GM21526 (cell line): Measurements from ENCODE around the gene DNM1.

Experiments used
- ATAC-seq: cut with Tn5 transposase; IDR thresholded peaks from one replicate; pipeline ENCODE4 v1.9.1; 2021; ENCODE audit warnings: moderate library complexity; ENCODE audit not compliant: unreplicated experiment, low FRiP score

DNM1 gene

DNA sequence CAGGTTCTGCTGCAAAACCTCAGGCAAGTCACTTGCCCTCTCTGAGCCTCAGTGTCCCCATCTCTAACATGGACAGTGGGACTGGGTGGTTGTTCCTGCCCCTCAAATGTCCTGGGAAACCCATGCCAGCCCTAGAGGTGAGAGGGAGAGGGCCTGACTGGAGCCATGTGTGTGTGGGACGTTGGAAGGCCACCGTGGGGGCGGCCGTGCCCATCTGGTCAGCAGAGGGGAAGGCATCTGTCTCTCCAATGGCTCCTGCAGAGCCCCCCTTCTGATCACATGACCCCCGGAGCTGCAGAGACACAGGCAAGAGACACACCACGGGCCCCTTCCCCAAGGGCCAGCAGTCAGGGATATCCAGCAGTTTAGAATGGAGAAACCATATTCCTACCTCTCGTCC is 1.7 kb downstream of the DNM1 start:
- ATAC-seq = no peak

DNA sequence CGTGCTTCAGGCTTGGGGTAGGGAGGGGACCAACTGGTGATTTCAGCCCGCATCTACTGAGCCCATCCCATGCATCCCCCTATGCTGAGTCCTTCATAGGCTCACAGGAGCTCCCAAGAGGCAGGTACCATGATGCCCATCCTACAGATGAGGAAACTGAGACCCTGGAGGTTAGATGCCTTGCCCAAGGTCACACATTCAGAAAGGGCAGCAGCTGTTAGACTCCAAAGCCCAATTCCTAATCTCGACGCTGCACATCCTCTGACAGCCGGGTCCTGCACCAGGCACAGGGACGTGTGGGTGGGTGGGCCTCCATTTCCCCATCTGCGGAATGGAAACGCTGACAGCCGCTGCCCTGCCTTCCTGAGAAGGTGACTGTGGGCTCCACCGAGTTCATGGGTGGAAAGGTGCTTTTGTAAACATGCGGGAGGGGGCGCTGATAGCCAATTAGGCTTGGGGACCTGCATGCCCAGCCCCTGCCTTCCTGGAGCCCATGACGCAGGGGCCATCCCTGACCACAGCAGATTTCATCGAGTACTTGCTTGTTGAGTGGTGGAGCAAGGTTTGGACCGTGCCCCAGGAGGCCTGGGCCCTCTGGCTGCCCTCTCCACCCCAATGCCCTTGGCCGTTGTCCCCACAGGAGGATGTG is 2.2 kb downstream of the DNM1 start:
- no peak for ATAC-seq

DNA sequence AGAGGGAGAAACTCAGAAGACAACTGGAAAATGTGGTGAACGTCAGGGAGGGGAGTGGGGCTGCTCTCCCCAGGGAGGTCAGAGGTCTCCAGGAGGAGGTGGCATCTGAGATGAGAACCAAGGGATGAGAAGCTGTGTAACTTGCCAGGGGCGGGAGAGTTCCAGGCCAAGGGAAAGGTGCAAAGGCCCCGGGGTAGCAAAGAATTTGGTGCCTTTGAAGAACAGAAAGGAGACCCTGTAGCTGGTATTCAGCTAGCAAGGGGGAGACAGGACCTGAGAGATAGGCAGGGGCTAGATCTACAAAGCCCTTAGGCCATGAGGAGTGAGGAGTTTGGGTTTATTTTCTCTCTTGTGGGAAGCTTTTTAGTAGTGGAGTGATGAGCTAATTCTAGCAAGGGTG is 3.3 kb downstream of the DNM1 start:
- no peak for ATAC-seq

DNA sequence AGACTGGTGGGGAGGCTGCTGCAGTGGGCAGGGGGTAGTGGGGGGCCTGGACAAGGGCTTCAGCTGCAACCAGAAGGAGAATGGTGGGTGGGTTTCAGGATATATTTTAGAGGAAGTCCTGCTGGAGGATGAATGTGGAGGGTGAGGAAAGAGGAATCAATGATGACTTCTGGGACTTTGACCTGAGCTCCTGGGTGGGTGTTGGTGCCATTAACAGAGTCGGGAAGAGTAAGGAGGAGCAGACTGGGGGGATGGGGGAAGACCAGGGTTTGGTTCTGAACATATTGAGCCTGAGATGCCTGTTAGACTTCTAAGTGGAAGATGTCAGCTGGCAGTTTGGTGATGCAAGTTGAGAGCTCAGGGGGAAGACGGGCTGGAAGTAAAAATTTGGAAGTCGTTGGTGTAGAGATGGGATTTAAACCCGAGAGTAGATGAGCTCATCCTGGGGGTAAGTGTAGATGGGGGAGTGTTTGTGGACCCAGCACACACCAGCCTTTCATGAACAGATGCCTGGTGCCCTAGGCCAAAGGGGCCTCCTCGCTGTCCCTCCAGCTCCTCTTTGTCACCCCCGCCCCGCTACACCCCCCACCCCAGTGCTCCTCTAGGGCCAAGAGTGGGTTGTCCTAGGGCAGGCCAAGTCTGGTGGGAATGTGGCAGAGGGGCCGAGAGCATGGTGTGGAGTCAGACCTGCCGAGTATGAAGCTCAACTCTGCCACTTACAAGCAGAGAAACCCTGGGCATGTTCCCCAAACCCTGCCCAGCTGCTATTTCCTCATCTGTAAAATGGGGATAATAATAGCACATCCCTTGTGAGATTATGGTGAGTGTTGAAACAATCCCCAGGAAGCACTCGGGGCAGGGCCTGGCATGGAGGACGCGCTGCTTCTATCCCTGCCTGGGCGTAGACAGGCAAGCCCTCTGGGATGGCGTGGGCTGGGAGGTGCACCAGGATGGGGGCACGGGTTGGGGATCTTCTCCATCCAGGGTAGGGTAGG is 4.0 kb downstream of the DNM1 start:
- no peak for ATAC-seq

DNA sequence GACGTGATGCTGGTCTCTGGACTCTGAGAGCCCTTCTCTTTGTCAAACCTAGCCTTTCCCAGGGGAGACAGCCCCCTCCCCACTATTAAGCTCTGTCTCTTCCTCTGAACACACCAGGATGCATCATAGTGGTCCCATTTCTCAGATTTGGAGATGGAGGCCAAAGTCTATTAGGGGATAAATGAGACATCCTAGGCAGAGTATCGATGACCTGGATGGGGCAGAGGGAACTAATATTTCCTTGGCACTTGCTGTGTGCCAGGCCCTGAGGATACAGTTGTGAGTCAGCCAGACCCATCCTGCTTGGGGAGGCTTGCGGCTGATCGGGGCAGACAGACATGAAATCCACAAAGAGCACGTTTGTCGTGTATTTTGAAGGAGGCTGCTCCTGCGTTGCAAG is 5.2 kb downstream of the DNM1 start:
- no peak for ATAC-seq

DNA sequence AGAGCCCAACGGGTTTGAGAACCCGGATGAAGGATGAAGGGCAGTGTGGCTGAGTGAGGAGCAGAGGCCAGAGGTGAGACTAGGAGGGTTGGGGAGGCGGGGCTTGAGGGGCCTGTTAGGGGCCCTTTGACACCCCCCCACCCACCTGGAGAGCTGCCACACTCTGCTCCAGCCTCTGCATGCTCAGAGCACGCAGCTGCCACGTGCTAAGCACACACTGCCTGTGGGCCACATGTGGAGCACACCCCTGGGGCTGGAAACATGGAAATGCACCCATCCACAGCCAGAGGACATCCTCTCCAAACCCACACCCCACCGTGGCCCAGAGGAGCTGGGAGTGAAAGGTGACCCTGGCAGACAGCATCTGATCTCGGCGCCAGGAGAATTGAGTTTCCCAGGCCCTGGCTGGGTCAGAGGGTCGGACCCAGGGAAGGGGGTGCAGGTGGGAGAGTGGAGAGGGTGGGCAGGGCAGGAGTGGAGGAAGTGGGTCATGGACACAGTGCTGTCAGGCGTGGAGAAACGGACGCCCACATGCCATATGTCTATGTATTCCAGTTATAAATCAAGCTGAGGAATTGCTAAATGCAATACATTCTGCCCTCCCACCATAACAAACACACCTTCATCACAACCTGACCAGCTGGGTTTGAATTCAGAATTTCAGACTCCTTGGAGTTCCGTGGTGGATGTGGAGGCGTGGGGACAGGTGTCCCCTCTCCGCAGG is 5.9 kb downstream of the DNM1 start:
- no peak for ATAC-seq

DNA sequence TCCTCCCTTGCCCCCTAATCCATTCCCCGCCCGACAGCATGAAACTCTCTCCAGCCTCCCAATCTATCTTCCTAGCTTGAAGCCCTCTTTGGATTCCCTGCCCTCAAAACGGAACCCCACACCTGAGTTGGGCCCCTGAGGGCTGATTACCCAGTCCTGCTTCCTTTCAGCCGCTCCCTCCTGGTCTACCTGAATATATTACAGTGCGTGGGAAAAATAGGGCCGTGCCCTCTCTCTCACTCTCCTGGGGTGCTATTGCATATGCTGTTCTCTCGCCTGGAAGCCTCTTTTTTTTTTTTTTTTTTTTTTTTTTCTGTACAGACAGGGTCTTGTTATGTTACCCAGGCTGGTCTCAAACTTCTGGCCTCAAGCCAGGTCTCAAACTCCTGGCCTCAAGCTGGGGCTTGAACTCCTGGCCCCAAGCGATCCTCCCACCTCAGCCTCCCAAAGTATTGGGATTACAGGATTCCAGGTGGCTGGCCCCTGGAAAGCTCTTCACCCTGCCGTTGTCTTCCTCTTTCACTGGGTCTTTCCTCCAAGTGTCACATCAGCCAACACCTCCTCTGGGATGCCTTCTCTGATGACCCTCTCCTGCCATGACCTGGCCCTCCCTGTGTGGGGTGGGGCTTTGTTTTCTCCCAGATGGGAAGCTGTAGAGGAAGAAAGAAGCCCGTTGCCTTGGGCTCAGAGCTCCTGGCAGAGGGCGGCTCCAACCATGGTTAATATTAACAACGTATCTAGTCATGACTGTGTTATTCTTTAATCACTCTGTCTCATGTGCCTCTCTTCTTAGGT is 8.2 kb downstream of the DNM1 start:
- no peak for ATAC-seq

DNA sequence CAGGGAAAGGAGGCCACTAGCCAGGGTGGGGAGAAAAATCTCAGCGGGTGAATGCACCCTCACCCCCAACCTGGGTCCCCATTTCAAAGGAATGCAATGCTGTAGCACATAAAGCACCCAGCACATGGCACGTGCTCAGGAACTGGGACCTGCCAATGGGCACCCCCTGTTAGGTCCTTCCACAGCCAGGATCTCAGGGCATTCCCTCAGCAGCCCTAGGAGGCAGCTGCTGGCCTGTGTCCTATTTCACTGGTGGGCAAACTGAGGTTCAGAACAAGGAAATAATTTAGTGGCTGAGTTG is 8.8 kb downstream of the DNM1 start:
- no peak for ATAC-seq

DNA sequence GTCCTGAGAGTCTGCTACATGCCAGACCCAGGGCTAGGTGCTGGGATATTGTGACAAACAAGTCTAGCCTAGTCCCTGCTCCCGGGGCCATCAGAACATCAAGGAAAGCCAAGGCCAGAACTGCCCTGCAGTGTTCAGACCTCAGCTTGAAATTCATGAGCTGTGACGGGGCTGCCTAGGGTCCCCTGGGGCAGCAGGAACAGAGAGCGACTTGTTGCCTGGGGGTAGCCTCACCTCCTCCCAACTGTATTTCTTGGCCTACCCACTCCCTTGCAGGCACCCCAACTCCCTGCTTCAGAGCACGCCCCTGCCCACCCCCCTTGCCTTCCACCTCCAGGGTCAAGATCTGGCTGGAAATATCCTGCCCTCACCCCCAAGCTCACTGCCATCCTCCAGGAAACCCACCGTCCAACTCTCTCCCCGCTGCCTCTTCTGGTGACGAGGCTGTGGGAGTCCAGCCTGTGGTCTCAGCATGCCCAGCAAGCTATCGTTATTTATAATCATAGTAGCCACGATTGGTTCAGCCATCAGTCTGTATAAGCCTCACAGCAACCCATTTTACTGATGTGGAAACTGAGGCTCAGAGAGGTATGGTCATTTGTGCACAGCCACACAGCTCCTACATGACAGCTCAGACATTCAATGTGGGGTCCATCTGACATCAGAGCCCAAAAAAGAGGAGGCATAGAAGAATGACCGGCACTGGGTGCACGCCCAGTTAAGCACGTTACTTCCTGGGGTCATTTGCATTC is 10.7 kb downstream of the DNM1 start:
- ATAC-seq = no peak

DNA sequence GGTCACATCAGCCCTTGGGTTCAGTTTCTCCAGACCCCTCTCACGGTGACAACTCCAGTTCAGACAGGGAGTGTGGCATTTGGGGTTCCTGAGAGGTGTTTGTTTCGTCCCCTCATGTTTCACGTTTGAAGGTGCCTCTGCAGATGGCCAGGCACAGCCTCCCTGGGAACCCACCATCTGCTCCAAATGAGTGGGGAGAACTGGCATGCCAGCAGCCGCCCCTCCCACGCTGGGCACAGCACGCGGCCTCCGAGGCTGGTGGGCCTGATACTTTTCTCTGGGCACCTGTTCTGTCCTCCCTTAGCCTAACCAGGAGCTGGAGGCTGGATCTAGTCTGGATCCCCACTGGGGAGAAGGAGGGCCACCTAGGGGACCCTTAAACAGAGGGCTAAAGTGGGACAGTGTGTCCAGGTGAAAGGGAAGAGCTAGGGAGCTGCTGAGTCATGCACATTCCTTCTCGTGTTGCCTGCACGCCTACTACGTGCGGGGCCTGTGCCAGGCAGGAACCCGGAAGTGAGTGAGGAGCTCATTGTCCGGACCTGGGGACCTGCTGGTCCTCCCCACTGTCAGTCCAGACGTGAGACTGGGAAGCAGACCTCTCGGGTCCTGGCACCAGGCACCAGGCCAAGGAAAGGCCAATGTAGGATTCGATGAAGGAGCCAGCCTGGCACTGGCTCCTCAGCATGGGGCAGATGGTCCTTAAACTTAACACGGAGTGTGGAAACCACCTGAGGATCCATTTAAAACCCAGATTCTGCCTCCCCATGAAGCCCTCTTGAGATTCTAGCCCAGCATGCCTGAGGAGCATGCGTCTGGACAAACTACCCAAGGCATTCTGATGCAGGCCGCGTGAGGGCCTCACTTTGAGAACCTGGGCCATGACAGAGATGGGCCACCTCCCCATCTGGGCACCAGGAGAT is 11.7 kb downstream of the DNM1 start:
- ATAC-seq = no peak

DNA sequence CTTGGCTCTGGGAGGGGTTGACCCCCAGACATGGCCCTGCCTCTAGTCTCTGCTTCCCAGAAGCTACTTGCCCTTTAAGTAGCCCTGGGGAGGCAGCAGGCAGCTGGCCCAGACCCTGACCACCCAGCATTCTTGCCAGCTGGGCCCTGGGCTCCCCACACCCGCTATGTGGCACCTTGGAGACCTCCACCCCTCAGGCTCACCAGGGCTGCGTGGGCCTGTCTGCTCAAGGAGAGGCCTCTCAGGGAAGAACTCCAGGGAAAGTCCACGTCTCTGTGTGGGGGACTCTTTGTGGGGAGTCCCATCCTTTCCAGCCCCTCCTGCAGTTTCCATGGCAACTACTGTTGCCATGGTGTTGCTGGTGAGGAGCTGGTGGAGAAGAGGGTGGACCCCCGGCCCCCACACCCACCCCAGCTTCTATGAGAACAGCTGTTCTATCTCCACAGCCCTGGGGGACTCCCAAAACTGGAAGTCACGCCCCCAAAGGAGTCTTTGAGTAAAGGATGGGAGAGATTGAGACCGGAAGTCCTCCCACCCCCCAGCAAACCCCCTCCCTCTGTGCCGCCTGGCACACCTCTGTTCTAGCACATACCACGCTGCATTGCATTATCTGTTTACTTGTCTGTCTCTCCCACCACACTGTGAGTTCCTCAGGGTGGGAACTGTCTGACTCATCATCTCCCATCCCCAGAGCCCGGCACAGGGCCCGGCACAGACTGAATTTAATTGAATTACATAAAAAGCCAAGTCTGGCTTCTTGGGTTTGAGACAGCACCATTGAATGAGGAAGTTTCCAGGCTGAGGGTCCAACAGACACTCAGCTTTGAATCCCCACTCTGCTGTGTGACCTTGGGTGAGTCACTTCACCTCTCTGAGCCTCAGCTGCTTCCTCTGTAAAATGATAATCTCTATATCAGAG is 12.6 kb downstream of the DNM1 start:
- no peak for ATAC-seq

DNA sequence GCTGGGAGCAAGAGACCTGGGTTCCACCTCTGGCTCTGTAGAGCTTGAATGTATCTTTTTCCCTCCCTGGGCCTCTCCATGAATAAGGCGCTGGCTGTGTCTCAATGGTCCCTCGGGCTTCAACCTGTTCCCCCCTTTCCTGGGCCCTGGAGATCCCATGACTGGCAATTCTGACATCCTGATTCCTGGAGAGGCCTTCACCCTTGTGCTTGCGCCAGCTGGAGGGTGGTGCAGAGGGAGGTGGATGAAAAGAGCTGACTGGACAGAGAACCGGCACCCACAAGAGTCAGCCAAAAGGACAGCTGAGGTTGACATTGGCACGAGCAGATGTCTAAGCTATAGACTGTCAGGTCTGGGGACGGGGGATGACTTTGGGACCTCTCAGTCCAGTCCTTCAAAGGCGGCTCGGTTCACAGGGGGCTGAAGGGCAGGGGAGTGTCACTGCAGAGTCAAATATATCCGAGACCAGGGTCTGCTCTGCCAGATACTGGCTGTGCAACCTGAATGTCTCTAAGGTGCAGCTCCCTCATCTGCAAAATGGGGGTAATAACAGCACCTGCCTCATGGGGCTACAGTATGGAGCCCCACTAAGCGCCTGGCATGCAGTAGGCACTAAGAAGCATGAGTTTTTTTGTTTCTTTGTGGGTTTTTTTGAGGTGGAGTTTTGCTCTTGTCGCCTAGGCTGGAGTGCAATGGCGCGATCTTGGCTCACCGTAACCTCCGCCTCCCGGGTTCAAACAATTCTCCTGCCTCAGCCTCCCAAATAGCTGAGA is 13.8 kb downstream of the DNM1 start:
- ATAC-seq = no peak

DNA sequence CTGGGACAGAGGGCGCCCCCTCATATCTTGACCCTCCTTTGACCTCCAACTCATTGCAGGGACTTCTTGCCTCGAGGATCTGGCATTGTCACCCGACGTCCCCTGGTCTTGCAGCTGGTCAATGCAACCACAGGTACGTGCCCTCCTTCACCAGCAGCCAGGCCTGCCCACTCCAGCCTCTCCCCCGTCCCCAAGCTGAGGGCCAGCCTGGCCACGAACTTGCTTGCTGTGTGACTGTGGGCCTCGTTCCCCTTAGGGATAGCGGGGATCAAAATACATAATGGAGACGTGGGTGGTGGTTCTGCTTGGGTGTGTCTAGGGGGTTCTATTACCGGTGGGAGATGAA is 15.0 kb downstream of the DNM1 start:
- ATAC-seq = no peak

DNA sequence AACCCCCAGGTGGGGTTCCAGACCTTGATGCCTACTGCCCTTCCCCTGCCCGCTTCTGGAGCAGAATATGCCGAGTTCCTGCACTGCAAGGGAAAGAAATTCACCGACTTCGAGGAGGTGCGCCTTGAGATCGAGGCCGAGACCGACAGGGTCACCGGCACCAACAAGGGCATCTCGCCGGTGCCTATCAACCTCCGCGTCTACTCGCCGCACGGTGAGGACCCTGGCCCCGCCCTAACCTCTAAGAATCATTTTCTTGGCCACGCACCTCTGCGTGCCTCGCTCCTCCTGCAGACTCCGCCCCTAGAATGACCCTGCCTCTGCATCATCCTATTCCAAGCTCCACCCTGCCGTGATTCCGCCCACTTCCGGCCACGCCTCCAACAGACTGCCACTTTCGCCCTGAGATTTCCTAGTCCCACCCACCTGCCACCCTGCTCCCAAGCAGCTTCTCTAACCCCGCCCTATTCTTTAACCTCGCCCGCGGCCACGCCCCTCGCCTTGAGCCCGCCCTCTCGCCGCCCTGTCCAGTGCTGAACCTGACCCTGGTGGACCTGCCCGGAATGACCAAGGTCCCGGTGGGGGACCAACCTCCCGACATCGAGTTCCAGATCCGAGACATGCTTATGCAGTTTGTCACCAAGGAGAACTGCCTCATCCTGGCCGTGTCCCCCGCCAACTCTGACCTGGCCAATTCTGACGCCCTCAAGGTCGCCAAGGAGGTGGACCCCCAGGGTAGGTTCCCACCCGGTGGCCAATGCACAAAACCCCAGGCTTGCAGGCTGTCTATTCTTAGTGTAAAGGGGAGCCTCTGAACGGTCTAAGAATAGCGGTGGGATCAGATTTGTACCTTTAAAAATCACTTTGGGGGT is 15.6 kb downstream of the DNM1 start:
- peak; percentile 74 for ATAC-seq

DNA sequence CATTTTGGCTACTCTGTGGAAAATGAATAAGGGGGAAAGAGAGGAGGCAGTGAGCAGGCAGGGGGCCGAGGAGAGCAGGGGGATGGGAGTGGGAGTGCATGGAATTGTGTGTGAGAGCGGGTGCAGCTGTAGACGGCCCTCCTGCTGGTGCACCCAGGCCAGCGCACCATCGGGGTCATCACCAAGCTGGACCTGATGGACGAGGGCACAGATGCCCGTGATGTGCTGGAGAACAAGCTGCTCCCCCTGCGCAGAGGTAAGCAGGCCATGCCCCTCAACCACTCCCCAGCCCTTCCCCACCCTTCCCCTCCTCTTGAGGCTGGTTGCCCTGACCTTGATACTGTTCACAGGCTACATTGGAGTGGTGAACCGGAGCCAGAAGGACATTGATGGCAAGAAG is 16.7 kb downstream of the DNM1 start:
- no peak for ATAC-seq

DNA sequence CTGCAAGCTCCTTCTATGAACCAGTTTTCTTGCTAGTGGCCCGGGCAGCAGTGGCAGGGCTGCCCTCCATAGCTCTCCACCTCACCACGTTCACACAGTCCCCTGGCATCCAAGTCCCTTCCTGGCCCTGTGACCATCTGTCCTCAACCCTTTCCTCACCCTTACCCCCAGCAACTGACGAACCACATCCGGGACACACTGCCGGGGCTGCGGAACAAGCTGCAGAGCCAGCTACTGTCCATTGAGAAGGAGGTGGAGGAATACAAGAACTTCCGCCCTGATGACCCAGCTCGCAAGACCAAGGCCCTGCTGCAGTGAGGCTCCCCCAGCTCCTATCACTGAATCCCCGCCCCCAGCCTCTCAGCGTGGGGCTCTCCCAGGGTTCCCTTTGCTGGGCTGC is 18.8 kb downstream of the DNM1 start:
- no peak for ATAC-seq
